CD4-positive, alpha-beta T cell (primary cell): Measurements from ENCODE around the gene NRXN3. TPM values are rescaled to one million over a fixed set of nuclear protein-coding genes. Genes with fewer than 3 reads are reported as not detected.

Experiments
- ATAC-seq: fragments of 200-7000 bp; cut with Tn5 transposase; one replicate; pipeline ENCODE4 v1.10.0; 2022; ENCODE audit warnings: mild to moderate bottlenecking; ENCODE audit not compliant: poor library complexity
- CTCF ChIA-PET: fragments of 350-600 bp; sonication (Branson Sonifier 250); formaldehyde crosslinking; loops from one replicate; lab custom pipeline; 2021; ENCODE audit warnings: antibody characterized with exemption, inconsistent platforms; lab: Charles Lee
- POLR2A ChIA-PET: fragments of 350-600 bp; sonication (Branson Sonifier 250); formaldehyde crosslinking; loops from one replicate; lab custom pipeline; 2021; ENCODE audit warnings: antibody characterized with exemption, inconsistent platforms; lab: Charles Lee
- DNase-seq, 14 experiments: peaks; one replicate each; pipeline ENCODE4 v3.0.0-alpha.2; 2013 to 2020; ENCODE audit warnings: mixed read lengths in 2 of 14
- H3K27ac ChIP-seq, 2 donors: one replicate each; pipeline versions ENCODE4 v1.5.1 to v1.7.0; 2013; ENCODE audit warnings: low read length in 2 of 2, low read depth in 1 of 2, mild to moderate bottlenecking in 1 of 2
- H3K27me3 ChIP-seq, 2 experiments: 1 replicate in 1 of 2; 2 replicates in 1 of 2; pipeline versions ENCODE4 v1.6.1 to v1.7.0; 2013; ENCODE audit warnings: low read length in 2 of 2, control low read depth in 1 of 2, mild to moderate bottlenecking in 1 of 2, moderate library complexity in 1 of 2; ENCODE audit not compliant: insufficient read depth in 2 of 2, control insufficient read depth in 1 of 2
- H3K36me3 ChIP-seq: one replicate; pipeline ENCODE4 v1.6.1; 2013; ENCODE audit warnings: low read length, control low read depth; ENCODE audit not compliant: insufficient read depth
- H3K4me1 ChIP-seq: one replicate; pipeline ENCODE4 v1.6.1; 2013; ENCODE audit warnings: low read length, control low read depth; ENCODE audit not compliant: insufficient read depth
- H3K4me3 ChIP-seq: one replicate; pipeline ENCODE4 v1.5.1; 2013; ENCODE audit warnings: mild to moderate bottlenecking, low read length, moderate library complexity
- H3K9me3 ChIP-seq, 2 experiments: 1 replicate in 1 of 2; 2 replicates in 1 of 2; pipeline versions ENCODE4 v1.6.1 to v1.7.0; 2013; ENCODE audit warnings: low read length in 2 of 2, mild to moderate bottlenecking in 2 of 2, control low read depth in 1 of 2, moderate library complexity in 1 of 2; ENCODE audit not compliant: control insufficient read depth in 1 of 2, insufficient read depth in 1 of 2
- H3K27ac Mint-ChIP-seq: one replicate; pipeline ENCODE4 v1.8.0; 2020; ENCODE audit warnings: mixed read lengths
- H3K27me3 Mint-ChIP-seq: one replicate; pipeline ENCODE4 v1.8.0; 2021; ENCODE audit warnings: mixed read lengths
- H3K36me3 Mint-ChIP-seq: one replicate; pipeline ENCODE4 v1.8.0; 2021; ENCODE audit warnings: low read depth, mixed read lengths
- H3K4me1 Mint-ChIP-seq: one replicate; pipeline ENCODE4 v1.8.0; 2021; ENCODE audit warnings: low read depth, mixed read lengths
- H3K4me3 Mint-ChIP-seq: one replicate; pipeline ENCODE4 v1.8.0; 2020; ENCODE audit warnings: mild to moderate bottlenecking, mixed read lengths
- H3K9me3 Mint-ChIP-seq: one replicate; pipeline ENCODE4 v1.8.0; 2020; ENCODE audit warnings: mixed read lengths
- CTCF ChIP-seq: fragments of 200-600 bp; IDR thresholded peaks from one replicate; pipeline ENCODE4 v1.8.0; 2022; ENCODE audit warnings: antibody characterized with exemption, mild to moderate bottlenecking
- intact Hi-C, 2 experiments: fragments of 100-400 bp; cut with DNase I in 1 of 2; cut with micrococcal nuclease in 1 of 2; formaldehyde crosslinking; loops; one replicate each; pipeline versions ENCODE4 v1.15.1 to v1.9.0; 2023 to 2025; cut with DNase I, micrococcal nuclease
- total RNA-seq, 174 experiments: library from RNA in 2 of 174; stranded (reverse) in 2 of 174; gene quantifications; one replicate each; pipeline ENCODE4 v1.2.3 and lab custom pipeline; 2021 to 2026

Gene NRXN3
- total RNA-seq, 2 experiments from 2014 or later = not detected

GRCh38 chr14:78737601-78738000 lies 567.4 kb downstream of the NRXN3 start:
- intact Hi-C loops = no loop called here
- no peak for DNase-seq
- POLR2A ChIA-PET = no interaction called here
- Histone ChIP-seq H3K4me1 (no peaks in the 10 kb centered on the region), H3K9me3 (no peaks in the 10 kb centered on the region), H3K27ac (no peak overlapping the region), H3K4me3 (no peak overlapping the region), H3K36me3 (no peaks in the 10 kb centered on the region), H3K27me3 (no peaks in the 10 kb centered on the region)
- ATAC-seq = no peak
- no peaks in the 10 kb centered on the region for H3K36me3 Mint-ChIP-seq
- no peaks in the 10 kb centered on the region for H3K4me1 Mint-ChIP-seq
- H3K27me3 Mint-ChIP-seq = no peaks in the 10 kb centered on the region
- no peak for TF ChIP-seq CTCF
- H3K4me3 Mint-ChIP-seq = no peak overlapping the region
- no peak overlapping the region for H3K27ac Mint-ChIP-seq
- CTCF ChIA-PET = no interaction called here
- no peaks in the 10 kb centered on the region for H3K9me3 Mint-ChIP-seq

GRCh38 chr14:78746086-78746595 lies 576.0 kb downstream of the NRXN3 start:
- ChIA-PET CTCF (no interaction called here), POLR2A (no interaction called here)
- no peak overlapping the region for H3K4me3 Mint-ChIP-seq
- H3K36me3 Mint-ChIP-seq = no peaks in the 10 kb centered on the region
- ATAC-seq (no peak), DNase-seq (no peak)
- H3K36me3 ChIP-seq = no peaks in the 10 kb centered on the region
- H3K4me1 ChIP-seq = no peaks in the 10 kb centered on the region
- peaks cover 0 to 3% of the 10 kb centered on the region in 2 experiments for H3K9me3 ChIP-seq
- TF ChIP-seq CTCF = no peak
- no peaks in the 10 kb centered on the region for H3K27me3 Mint-ChIP-seq
- no peaks in the 10 kb centered on the region for H3K4me1 Mint-ChIP-seq
- H3K27ac ChIP-seq = no peak overlapping the region
- H3K9me3 Mint-ChIP-seq = no peaks in the 10 kb centered on the region
- H3K4me3 ChIP-seq = no peak overlapping the region
- intact Hi-C loops = no loop called here
- H3K27me3 ChIP-seq = no peaks in the 10 kb centered on the region
- H3K27ac Mint-ChIP-seq = no peak overlapping the region

GRCh38 chr14:78747813-78748212 lies 577.6 kb downstream of the NRXN3 start:
- Mint-ChIP-seq H3K4me3 (no peak overlapping the region), H3K9me3 (no peaks in the 10 kb centered on the region), H3K36me3 (no peaks in the 10 kb centered on the region), H3K27me3 (no peaks in the 10 kb centered on the region), H3K4me1 (no peaks in the 10 kb centered on the region), H3K27ac (no peak overlapping the region)
- DNase-seq (no peak), ATAC-seq (no peak)
- no peaks in the 10 kb centered on the region for H3K4me1 ChIP-seq
- no peak overlapping the region for H3K4me3 ChIP-seq
- POLR2A ChIA-PET = no interaction called here
- no peak overlapping the region for H3K27ac ChIP-seq
- TF ChIP-seq CTCF = no peak
- peaks cover 0 to 8% of the 10 kb centered on the region in 2 experiments for H3K9me3 ChIP-seq
- intact Hi-C loops = no loop called here
- no peaks in the 10 kb centered on the region for H3K36me3 ChIP-seq
- H3K27me3 ChIP-seq = no peaks in the 10 kb centered on the region
- CTCF ChIA-PET = no interaction called here
